SK-N-SH treated with all-trans-retinoic acid at 6 μM for 48 hours (cell line): ENCODE data around the gene PDE9A.

ENCODE experiments used
- ISL1 ChIP-seq: fragments of 250-450 bp; sonication (Bioruptor Pico); IDR thresholded peaks from 2 replicates; pipeline ENCODE4 v2.1.2; 2022; ENCODE audit warnings: mild to moderate bottlenecking, moderate library complexity
- OSR1 ChIP-seq: fragments of 250-450 bp; sonication (Bioruptor Pico); IDR thresholded peaks from 2 replicates; pipeline ENCODE4 v1.8.0; 2022; ENCODE audit warnings: moderate library complexity, mild to moderate bottlenecking, inconsistent platforms
- RARB ChIP-seq: fragments of 250-450 bp; sonication (Bioruptor Pico); IDR thresholded peaks from 2 replicates; pipeline ENCODE4 v1.8.0; 2021; ENCODE audit warnings: mild to moderate bottlenecking, moderate library complexity
- SNAI2 ChIP-seq: fragments of 250-450 bp; sonication (Bioruptor Pico); IDR thresholded peaks from 2 replicates; pipeline ENCODE4 v1.5.0; 2020; ENCODE audit warnings: mild to moderate bottlenecking, moderate library complexity
- ZFP3 ChIP-seq: fragments of 250-450 bp; sonication (Bioruptor Pico); IDR thresholded peaks from 2 replicates; pipeline ENCODE4 v1.5.0; 2020; ENCODE audit warnings: mild to moderate bottlenecking, moderate library complexity

- no peak for TF ChIP-seq ZFP3
- no peak for TF ChIP-seq OSR1
- TF ChIP-seq ISL1: no peak
- TF ChIP-seq SNAI2 (CRISPR knock-in tag): no peak
- no peak for TF ChIP-seq RARB (CRISPR knock-in tag)
These were observed 134.2 kb downstream of the PDE9A start for GRCh38 chr21:42787613-42788012.
